Right lobe of liver (tissue), 4 donors: ENCODE data around the gene GPC6.

Experiments
- POLR2A ChIP-seq: fragments of 450-650 bp; IDR thresholded peaks from one replicate; pipeline ENCODE4 v1.6.1; 2017; ENCODE audit warnings: antibody characterized with exemption, mild to moderate bottlenecking
- TF ChIP-seq, protein P1 (sequence below), 4 donors: fragments of 200-600 bp in 3 of 4; fragments of 450-650 bp in 1 of 4; IDR thresholded peaks; one replicate each; pipeline versions ENCODE4 v1.5.1 to v1.8.0; 2016 to 2022; ENCODE audit warnings: antibody characterized with exemption in 4 of 4, mild to moderate bottlenecking in 2 of 4
- donor health status: DM: no; HTN: no; CAD: no.
- donor health status: DM: no; HTN: no; CAD: no.
- donor health status: DM: no; HTN: yes; CAD: no.

DNA sequence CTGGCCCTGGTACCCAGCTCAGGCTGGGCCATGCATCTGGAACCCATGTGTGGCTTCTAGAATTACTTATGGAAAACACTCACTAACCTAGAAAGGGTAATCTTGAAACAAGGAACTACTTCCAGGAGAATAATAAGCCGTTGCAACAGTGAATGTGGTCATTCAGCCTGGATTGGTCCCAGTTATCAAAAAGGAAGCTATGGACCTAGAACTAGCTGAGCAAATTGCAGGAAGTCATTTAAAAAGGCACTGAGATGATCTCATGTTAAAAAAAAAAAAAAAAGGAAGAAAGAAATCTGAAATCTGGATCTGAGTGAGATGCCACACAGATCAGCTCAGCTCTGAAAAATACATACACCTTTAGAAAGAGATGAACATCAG, 1193.3 kb downstream of the GPC6 start:
- TF ChIP-seq, protein P1, sequence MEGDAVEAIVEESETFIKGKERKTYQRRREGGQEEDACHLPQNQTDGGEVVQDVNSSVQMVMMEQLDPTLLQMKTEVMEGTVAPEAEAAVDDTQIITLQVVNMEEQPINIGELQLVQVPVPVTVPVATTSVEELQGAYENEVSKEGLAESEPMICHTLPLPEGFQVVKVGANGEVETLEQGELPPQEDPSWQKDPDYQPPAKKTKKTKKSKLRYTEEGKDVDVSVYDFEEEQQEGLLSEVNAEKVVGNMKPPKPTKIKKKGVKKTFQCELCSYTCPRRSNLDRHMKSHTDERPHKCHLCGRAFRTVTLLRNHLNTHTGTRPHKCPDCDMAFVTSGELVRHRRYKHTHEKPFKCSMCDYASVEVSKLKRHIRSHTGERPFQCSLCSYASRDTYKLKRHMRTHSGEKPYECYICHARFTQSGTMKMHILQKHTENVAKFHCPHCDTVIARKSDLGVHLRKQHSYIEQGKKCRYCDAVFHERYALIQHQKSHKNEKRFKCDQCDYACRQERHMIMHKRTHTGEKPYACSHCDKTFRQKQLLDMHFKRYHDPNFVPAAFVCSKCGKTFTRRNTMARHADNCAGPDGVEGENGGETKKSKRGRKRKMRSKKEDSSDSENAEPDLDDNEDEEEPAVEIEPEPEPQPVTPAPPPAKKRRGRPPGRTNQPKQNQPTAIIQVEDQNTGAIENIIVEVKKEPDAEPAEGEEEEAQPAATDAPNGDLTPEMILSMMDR (IDR thresholded peaks at IDR 0.05) = no peak
- no peak for TF ChIP-seq POLR2A
